ENCODE data around the gene ALDH16A1.

Gene ALDH16A1

DNA sequence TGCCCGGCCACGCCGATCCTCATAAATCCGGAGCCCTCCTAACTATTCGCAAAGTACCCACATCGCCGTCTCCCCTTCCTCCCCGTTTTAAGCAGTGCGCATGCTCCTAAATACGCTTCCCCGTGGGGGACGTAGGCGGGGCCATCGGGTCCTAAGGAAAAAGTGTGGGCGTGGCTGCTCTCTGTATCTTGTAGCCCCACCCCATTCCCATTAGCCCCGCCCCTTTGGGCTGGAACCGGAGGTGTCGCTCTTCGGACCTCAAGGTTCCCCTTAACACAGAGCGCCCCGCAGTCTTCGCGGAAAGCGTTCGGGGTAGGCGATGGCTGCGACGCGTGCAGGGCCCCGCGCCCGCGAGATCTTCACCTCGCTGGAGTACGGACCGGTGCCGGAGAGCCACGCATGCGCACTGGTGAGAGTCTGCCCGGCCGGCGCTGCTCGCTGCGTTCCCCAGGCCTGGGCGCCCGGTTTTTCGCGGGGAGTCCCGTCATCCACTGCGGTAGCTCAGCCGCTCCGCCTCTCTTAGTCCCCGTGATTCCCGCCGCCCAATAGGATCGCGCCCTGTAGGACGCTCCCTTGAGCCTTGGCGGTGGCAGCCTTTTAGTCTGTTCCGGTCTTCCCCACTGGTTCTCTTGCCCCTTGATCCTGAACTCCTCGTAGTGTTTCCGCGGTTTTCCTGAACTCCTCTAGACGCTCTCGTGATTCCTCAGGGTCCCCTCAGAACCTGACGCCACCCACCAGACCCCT lies at the start of gene ALDH16A1:
Gene ALDH16A1, plus strand, starts transcription at position 213 of the 744 bp plus-strand sequence. Its CDS starts 107 bp downstream, at position 320.
- DNase-seq (ENCODE audit: low read depth in 3 of 3, low spot score in 1 of 3) = peak; percentile 94 to 96 (median 95)

DNA sequence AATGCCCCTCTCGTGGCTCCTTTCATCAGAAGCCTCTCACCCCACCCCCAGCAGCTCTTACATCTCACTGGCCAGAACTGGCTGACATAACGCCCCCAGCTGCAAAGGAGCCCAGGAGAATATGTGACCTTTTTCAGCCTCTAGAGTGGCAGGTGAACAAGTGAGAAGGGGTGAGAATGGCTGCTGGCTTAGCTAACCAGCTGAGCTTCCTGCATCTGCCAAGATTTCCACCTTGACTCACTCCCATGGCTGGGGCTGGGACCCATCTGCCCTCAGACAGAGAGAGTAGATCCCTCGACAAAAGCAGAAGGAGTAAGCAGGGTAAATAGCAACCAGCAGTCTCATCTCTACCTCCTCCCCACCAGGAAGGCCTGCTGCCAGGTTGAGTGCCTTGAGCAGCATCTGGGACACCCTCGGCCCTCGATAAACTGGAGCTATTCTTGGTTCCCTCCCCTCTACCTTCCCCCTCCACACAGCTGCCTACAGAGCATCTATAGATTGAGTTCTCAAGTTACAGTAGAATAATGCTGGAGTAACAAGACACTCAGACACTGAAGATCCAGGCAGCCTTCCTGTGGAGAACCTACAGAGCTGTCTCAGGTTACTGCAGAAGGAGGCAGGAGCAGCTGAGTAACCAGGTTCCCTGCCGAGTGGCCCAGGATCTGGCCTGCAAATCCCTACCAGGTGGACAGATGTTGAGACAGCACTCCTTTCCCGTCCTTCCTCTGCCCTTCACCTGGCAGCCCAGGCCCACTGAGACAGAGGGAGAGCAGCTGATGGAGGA lies 49.4 kb upstream of the ALDH16A1 start:
- DNase-seq (ENCODE audit: low read depth in 3 of 3, low spot score in 1 of 3) = no peak

DNA sequence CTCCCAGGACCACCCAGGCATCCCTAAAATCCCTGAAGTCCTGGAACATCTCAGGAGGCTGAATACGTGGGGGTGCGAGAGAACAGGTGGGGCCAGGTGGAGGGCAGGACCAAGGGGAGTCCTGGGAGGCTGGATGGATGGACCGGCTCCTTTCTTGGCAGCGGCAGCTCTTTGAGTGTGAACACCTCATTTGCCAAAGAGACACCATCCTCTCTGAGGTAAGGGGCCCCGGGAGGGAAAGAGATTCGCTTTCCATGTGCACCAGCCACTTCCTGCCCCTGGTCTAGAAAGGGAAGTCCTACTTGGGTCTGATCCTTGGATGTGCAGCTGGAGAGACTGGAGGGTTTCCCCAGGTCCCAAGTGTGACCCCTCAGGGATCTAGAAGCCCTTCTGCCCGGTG lies 45.9 kb upstream of the ALDH16A1 start:
- no peak for DNase-seq (ENCODE audit: low read depth in 3 of 3, low spot score in 1 of 3)

DNA sequence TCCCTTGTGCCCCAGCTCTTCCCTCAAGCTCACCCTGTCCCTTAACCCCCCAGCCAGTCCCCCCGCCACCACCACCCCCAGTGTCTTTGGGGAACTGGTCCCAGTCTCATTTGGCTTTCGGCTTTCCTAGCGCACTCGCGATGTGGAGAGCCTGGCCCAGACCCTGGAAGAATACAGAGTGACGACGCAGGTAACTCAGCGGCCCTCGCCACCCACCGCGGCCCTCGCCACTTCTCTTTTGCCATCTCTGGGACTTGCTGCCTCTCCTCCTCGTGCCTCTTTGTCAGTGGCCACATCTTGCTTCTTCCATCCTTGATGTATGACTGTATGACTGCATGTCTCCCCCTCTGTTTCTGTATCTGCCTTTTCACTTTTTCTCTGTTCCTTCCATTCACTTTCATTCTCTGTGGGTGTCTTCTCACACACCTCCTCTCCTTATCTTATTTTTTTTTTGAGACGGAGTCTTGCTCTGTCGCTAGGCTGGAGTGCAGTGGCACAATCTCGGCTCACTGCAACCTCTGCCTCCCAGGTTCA lies 45.5 kb upstream of the ALDH16A1 start:
- no peak for DNase-seq (ENCODE audit: low read depth in 3 of 3, low spot score in 1 of 3)

DNA sequence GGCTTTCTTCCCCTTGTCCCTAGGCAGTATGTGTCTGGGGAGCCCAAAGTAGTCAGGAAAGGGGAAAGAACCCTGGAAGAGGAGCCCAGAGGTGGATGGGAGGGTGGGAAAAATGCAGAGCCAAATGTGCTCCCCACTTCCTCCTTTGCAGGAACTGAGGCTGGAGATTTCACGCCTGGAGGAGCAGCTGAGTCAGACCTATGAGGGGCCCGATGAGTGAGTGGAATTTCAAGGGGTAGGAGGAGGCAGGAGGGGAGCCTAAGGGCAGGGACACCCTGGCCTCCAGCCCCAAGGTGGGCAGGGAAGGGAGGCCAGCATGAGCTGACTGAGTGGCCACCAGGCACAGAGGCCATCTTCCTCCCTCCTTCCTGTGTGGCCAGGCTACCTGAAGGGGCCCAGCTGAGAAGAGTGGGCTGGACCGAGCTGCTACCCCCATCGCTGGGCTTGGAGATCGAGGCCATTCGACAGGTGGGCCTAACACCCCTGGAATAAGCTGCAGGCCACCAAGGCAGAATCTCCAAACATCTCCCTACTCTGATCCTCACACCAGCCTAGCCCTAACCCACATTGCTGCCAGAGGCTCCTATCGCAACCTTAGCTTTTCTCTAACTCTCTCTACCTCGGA lies 44.1 kb upstream of the ALDH16A1 start:
- no peak for DNase-seq (ENCODE audit: low read depth in 3 of 3, low spot score in 1 of 3)

DNA sequence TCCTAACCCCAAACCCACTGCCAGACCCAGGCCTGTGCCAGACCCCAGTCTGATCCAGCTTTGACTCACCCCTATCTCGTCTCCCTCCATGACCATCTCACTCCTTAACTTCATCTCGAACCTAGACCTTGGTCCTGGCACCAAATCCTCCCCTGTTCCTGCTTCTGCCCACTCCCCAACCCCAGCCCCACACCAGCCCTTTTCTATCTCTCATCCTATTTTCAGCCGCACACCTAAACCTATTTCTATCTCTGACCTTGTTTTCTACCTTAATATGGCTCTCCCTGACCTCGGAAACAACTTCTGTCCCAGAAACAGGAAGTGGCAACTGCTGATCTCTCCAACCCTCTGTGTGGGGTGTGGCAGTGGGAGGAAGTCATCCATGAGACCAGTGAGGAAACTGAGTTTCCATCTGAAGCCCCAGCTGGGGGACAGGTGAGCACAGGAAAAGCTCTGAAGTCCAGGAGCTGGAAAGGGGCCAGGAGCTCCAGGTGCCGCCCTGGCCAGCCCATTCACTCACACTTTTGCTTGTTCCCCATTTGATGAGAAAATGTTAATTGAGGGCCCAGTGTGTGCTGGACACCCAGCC lies 43.5 kb upstream of the ALDH16A1 start:
- DNase-seq (ENCODE audit: low read depth in 3 of 3, low spot score in 1 of 3) = no peak

DNA sequence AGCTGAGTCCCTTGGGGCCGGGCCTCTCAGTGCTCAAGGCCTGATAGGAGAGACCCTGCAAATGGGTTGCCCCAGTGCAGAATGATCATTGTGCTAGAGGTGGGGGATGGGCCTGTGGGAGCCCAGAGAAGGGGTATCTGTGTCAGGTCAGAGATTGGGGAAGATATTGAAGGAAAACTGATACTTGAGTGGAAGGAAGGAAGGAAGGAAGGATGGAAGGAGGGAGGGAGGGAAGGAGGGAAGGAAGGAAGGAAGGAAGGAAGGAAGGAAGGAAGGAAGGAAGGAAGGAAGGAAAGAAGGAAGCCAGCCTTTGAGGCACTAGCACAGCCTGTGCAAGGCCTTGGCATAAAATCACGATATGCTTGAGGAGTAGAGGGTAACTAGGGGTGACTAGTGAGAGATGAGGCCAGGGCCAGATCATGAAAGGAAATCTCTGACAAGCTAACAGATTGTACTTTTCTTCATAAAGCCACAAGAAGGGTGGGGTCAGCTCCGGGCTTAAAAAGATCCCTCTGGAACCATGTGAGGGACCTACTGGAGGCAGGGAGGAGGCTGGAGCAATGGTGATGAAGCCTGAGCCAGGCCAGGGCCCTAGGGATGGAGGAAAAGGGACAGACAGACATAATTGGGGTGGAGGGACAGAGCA lies 41.2 kb upstream of the ALDH16A1 start:
- no peak for DNase-seq (ENCODE audit: low read depth in 3 of 3, low spot score in 1 of 3)

DNA sequence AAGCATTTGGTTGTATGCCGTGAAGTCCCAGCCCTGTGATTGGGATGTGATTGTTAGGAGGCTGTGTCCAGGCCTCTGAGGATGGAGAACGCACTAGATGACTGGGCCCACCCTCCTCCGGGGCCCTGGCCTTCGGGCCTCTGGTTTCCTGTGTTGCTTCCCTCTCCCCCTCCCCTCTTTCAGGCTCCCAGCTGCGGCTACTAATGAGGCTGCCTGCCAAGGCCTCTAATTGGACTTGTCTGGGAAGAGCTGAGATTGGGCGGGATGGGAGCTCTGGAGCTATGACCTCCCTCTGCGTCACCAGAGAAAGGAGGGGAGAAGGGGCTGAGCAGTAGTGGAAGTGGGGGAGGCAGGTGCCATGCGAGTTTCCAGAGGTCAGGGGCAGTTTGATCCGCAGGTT lies 39.7 kb upstream of the ALDH16A1 start:
- DNase-seq (ENCODE audit: low read depth in 3 of 3, low spot score in 1 of 3) = no peak

DNA sequence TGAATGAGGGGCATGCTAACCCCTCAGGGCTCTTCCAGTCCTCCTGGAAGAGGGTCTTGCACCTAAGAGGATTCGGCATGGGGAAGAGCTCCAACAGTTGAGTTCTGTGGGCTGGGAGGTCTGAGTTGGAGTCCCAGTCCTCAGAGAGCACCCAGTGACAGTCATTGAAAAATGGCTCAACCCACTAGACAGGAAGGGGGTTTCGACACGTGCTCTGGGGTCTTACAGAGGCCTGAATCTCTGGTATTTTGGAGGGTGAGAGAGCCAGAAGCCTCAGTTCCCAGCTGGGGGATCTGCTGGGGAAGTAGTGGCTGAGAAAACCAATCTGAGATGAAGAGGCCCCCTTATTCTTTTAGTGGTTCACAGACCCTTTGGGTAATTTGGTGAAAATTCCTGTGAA lies 38.8 kb upstream of the ALDH16A1 start:
- DNase-seq (ENCODE audit: low read depth in 3 of 3, low spot score in 1 of 3) = no peak

DNA sequence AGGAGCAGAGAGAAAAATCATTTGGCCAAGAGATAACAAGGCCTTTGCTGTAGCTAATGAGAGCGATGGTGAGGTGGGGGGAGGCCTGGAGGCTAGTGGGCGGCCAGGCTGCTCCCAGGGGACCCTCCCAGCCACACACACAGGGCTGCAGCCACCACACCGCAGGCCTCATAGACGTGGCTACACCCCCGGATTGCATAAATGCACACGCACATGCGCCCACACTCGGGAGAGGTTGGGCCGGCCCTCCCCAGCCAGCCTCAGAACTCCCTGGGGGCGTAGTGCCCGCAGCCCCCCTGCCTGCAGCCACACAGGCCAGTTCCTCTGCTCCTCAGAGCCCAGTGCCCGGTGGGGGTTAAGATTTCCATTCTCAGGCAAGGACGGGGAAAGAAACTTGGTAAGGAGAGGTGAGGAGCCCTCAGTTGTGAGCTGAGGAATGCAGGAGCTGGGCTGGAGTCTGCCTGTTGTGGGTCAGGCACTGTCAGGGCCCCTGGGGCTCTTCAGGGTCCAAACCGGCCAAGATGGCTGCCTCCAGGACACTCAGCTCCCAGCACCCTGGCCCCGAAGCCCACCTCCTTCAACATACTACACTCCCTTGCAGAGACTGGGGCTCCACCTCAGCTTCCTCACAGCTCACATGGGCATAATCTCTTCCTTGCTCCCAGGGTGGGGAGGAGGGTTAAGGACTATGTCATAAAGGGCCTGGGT lies 37.8 kb upstream of the ALDH16A1 start:
- DNase-seq (ENCODE audit: low read depth in 3 of 3, low spot score in 1 of 3) = no peak

DNA sequence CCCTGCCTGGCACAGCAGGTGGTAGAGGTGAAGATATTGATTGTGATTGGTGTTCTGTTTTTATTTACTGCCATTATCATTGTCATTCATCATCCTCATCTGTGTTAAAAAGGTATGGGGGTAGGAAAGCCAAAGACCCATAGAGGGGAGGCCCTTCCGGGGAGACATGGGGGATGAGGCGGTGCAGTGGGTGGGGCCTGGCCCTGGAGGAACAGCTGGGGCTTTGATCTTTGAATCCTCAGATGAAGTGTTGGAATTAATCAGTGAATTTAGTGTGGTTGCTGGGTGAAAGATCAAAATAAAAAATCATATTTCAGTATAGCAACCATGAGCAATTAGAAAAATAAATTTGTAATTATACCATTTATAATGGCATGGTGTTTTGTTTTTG lies 37.2 kb upstream of the ALDH16A1 start:
- no peak for DNase-seq (ENCODE audit: low read depth in 3 of 3, low spot score in 1 of 3)

DNA sequence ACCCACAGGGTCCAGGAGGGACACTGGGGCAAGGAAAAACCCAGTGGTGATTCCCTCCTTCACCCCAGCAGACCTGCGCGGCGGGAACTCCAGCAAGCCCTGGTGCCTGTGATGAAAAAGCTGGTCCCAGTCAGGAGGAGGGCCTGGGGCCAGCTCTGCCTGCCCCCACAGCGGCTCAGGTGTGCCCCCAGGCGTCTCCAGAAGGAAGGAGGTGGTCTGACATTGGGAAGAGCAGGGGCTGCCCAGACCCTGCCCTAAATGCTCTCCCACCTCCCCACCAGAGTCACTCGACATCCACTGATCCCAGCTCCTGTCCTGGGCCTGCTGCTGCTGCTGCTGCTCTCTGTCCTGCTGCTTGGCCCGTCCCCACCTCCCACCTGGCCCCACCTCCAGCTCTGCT lies 35.9 kb upstream of the ALDH16A1 start:
- no peak for DNase-seq (ENCODE audit: low read depth in 3 of 3, low spot score in 1 of 3)

DNA sequence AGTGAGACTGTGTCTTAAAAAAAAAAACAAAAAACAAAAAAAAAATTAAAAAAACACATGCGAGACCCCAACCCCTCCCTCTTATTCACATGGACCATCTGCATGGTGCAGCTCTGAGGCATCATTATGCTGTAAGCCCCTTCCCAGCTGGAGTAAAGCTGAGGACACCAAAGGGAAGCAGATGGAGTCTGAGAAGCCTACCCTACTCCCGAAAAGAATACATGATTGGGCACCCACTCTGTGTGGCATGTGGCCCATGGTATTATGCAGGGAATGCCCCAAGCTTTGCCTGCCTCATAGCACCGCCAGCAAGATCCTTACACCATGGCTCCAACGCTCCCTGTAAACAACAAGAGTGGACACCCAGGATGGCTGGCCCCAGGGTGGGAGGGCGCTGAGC lies 34.5 kb upstream of the ALDH16A1 start:
- no peak for DNase-seq (ENCODE audit: low read depth in 3 of 3, low spot score in 1 of 3)

DNA sequence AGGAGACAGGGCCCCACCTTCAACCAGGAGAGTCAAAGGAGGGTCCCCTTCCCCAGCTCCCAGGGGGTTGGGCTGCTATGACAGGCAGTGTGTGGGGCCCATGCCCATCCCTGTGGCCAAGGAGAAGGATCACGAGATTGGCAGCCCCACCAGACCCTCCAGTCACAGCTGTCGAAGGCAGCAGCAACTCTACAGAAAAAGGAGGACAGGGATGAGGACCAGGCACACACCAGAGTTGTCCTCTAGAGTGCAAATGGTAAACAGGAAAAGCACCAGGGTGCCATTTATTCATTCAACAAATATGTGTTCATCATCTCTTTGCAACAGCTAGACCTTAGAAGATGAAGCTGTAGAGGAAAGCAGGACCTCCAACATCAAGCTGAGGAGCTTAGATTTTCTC lies 33.9 kb upstream of the ALDH16A1 start:
- DNase-seq (ENCODE audit: low read depth in 3 of 3, low spot score in 1 of 3) = no peak

DNA sequence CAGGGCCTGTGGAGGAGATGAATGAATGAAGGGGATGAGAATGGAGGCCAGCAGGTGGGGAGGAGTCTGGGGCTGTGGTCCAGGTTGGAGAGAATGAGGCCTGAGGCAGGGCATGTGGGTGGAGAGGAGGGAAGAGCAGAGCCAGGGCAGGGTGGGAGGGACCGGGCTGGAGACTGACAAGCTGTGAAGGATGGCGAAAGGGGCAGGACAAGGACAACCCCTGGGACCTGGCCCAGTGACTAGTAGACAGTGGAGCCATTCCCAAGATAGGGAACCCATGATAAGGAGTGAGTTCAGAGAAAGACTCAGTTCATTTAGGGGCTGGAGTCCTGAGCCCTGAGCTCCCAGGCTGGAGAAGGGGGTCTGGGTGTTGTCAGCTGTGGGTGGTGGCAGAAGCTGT lies 32.8 kb upstream of the ALDH16A1 start:
- DNase-seq (ENCODE audit: low read depth in 3 of 3, low spot score in 1 of 3) = no peak

DNA sequence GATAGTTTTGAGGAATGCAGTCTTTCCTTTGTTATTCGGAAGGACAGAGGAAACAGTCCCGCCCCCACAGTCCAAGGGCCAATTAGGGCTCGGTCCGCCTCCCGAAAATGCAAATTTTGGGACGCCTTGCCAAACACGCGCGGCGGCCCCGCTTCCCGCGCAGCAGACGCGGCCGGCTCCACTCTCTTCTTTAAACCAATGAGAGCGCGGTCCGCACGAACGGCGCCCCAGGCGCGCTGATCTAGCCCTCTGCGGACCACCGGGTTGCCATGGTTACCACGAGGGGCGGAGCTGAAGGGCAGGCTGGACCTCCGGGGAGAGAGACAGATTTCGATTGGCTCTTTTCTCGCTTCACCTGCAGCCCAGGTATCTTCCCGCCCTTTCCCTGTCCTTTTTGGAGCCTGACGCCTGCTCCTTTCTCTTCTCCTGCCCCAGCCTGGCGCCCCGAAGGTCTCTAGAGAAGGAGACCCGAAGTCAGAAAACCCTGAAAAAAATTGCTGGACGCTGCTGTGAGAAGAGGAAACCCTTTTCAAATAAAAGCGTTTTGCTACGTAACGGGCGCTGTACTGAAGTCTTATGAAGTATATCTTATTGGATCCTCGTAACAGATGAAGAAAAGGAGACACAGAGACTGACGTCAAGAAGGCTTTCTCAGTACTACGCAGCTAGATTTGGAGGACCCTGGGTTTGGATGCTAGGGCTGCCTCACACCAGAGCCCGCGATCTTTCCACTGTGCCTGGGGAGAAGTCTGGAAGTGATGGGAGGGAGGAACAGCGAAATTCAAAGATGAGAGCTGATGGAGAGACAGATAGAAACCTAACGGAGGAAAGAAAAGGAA lies 31.8 kb upstream of the ALDH16A1 start:
- DNase-seq (ENCODE audit: low read depth in 3 of 3, low spot score in 1 of 3) = no peak

DNA sequence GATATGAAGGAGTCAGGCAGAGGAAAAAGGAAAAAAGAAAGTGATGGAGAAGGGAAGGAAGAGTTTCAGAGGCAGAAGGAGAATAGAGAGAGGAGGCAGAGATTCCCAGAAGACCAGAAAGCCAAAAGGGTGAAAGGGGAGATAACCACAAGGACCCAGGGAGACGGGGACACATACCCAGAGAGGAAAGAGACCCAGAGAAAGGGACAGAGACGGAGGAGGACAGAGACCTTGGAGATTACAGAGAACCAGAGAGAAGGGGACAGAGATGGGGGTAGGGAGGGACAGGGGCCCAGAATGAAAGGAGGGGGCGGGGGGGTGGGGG lies 31.2 kb upstream of the ALDH16A1 start:
- DNase-seq (ENCODE audit: low read depth in 3 of 3, low spot score in 1 of 3) = no peak

DNA sequence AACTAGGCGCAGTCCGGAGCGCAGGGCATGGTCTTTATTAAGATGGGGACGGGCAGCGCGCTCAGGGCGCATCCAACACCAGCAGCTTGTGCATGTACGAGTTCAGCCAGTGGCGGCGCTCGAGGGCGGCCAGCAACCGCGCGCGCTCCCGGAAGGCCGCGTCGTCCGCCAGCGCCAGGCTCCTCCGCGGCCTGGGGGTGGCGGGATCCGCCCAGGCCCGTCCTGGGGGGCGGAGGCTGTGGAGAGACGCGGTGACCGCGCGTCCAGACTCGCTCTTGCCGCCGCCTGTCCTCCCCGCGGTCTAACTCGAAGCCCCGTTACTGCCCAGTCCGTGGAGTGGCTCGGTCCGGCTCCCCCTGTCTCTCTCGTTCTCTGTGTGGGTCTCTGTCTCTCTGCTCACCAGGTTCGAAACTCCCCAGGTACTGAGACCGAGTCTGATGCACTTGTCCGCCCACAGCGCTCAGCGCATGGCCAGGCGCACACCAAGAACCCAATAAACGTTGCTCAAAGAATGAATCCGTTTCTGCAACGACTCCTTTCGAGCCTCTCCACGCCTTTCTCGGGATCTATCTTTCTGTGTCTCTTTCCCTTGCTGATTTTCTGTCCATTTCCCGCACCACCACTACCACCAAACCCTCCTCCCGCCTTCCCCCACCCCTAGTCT lies 30.5 kb upstream of the ALDH16A1 start:
- DNase-seq (ENCODE audit: low read depth in 3 of 3, low spot score in 1 of 3) = no peak

Measured in stimulated activated CD4-positive, alpha-beta T cell treated with anti-CD3 and anti-CD28 coated beads, TNF-alpha, amount 100 ng/mL, for 1 hour (primary cell).